Nephron progenitor cell (in vitro differentiated cells): Measurements from ENCODE around the gene MYO1A.

ENCODE experiments used
- DNase-seq: peaks from one replicate; pipeline ENCODE4 v3.0.0; 2021
- H3K27ac Mint-ChIP-seq: 2 replicates; pipeline ENCODE4 v1.8.0; 2021; ENCODE audit warnings: mild to moderate bottlenecking, moderate library complexity, mixed read lengths
- H3K27me3 Mint-ChIP-seq: 2 replicates; pipeline ENCODE4 v1.8.0; 2021; ENCODE audit warnings: mild to moderate bottlenecking, low read depth, mixed read lengths; ENCODE audit not compliant: poor library complexity
- H3K36me3 Mint-ChIP-seq: 2 replicates; pipeline ENCODE4 v1.8.0; 2021; ENCODE audit warnings: low read depth, mixed read lengths
- H3K4me1 Mint-ChIP-seq: 2 replicates; pipeline ENCODE4 v1.8.0; 2021; ENCODE audit warnings: mixed read lengths
- H3K4me3 Mint-ChIP-seq: 2 replicates; pipeline ENCODE4 v1.8.0; 2021; ENCODE audit warnings: mild to moderate bottlenecking, moderate library complexity, mixed read lengths
- H3K9me3 Mint-ChIP-seq: 2 replicates; pipeline ENCODE4 v1.8.0; 2021; ENCODE audit warnings: mild to moderate bottlenecking, moderate library complexity, mixed read lengths
- CTCF ChIP-seq: fragments of 200-600 bp; sonication (generic); IDR thresholded peaks from 2 replicates; pipeline ENCODE4 v1.5.0; 2021; ENCODE audit warnings: antibody characterized with exemption

Gene MYO1A

GRCh38 chr12:57088354-57089270, 38.7 kb upstream of the MYO1A start, which contains the start of gene NAB2:
TSS of gene NAB2 (plus strand) at chr12:57089114. CDS start at chr12:57089272, 158 bp downstream.
- Mint-ChIP-seq H3K9me3 (no peaks in the 10 kb centered on the region), H3K27me3 (no peaks in the 10 kb centered on the region), H3K36me3 (peaks cover 26% of the 10 kb centered on the region), H3K4me3 (peak within 1 kb of the TSS; percentile 98), H3K27ac (peak within 1 kb of the TSS; percentile 99), H3K4me1 (peaks cover 80% of the 10 kb centered on the region)
- DNase-seq, result peak; percentile 95
- TF ChIP-seq CTCF, result no peak

- Mint-ChIP-seq H3K36me3 (peaks cover 25% of the 10 kb centered on the region), H3K9me3 (no peaks in the 10 kb centered on the region), H3K27ac (peak overlapping the region; percentile 99), H3K27me3 (no peaks in the 10 kb centered on the region), H3K4me1 (peaks cover 78% of the 10 kb centered on the region), H3K4me3 (peak overlapping the region; percentile 88)
- no peak for TF ChIP-seq CTCF
- DNase-seq, result peak; percentile 78
These were observed 37.9 kb upstream of the MYO1A start for GRCh38 chr12:57087691-57088353.

- no peaks in the 10 kb centered on the region for H3K9me3 Mint-ChIP-seq
- H3K4me1 Mint-ChIP-seq, result peaks cover 72% of the 10 kb centered on the region
- H3K27ac Mint-ChIP-seq, result peak overlapping the region; percentile 97
- no peak for TF ChIP-seq CTCF
- H3K36me3 Mint-ChIP-seq, result peaks cover 18% of the 10 kb centered on the region
- H3K4me3 Mint-ChIP-seq, result peak overlapping the region; percentile 88
- H3K27me3 Mint-ChIP-seq, result no peaks in the 10 kb centered on the region
- DNase-seq, result peak; percentile 66
These were observed 37.2 kb upstream of the MYO1A start for GRCh38 chr12:57087010-57087690.

GRCh38 chr12:57086493-57087009, 36.6 kb upstream of the MYO1A start:
- H3K4me1 Mint-ChIP-seq, result peaks cover 66% of the 10 kb centered on the region
- DNase-seq, result peak; percentile 61
- H3K4me3 Mint-ChIP-seq, result peak overlapping the region; percentile 87
- H3K27me3 Mint-ChIP-seq, result peaks cover under 1% of the 10 kb centered on the region
- H3K36me3 Mint-ChIP-seq, result peaks cover 12% of the 10 kb centered on the region
- peak; percentile 14 for TF ChIP-seq CTCF
- H3K9me3 Mint-ChIP-seq, result no peaks in the 10 kb centered on the region
- peak overlapping the region; percentile 97 for H3K27ac Mint-ChIP-seq

- H3K27ac Mint-ChIP-seq, result peak overlapping the region; percentile 97
- no peak for DNase-seq
- peaks cover 3% of the 10 kb centered on the region for H3K27me3 Mint-ChIP-seq
- peaks cover 61% of the 10 kb centered on the region for H3K4me1 Mint-ChIP-seq
- H3K36me3 Mint-ChIP-seq, result peaks cover 12% of the 10 kb centered on the region
- peak overlapping the region; percentile 87 for H3K4me3 Mint-ChIP-seq
- no peaks in the 10 kb centered on the region for H3K9me3 Mint-ChIP-seq
- no peak for TF ChIP-seq CTCF
These were observed 36.1 kb upstream of the MYO1A start for GRCh38 chr12:57085999-57086492.
